ENCODE data around the gene TM4SF4. TPM values are rescaled to one million over a fixed set of nuclear protein-coding genes. Genes with fewer than 3 reads are reported as not detected.

The TM4SF4 gene
- total and polyA plus RNA-seq, 7 donors, result 0.92 to 17.1 (median 5.0) TPM; not detected in 1

DNA sequence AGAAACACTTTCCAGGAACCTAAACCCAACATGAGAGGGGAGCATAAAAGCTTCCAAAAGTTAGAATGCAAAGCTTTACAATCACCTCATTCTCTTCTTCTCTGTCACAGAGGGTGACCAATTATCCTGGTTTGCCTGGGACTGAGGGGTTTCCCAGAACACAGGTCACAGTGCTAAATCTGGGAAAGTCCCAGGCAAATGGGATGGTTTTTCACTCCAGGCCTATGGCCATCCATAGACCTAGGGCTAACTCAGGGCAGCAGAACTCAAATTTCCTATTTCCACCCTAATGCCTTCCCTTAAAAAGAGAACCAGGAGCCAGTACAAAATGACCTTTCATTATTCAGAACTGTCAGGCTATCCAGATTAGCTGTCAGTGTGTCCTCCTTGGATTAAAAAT, 77.0 kb downstream of the TM4SF4 start:
- H3K27me3 ChIP-seq, result no peaks in the 10 kb centered on the region
- H3K4me3 ChIP-seq, result no peak overlapping the region
- no peaks in the 10 kb centered on the region for H3K9me3 ChIP-seq
- H3K36me3 ChIP-seq, result no peaks in the 10 kb centered on the region
- intact Hi-C loops (cut with DNase I), result no loop called here
- peak in 1 of 4 donors; percentile 18 for TF ChIP-seq POLR2AphosphoS5 (IDR thresholded peaks at IDR 0.05)
- TF ChIP-seq, protein P1, sequence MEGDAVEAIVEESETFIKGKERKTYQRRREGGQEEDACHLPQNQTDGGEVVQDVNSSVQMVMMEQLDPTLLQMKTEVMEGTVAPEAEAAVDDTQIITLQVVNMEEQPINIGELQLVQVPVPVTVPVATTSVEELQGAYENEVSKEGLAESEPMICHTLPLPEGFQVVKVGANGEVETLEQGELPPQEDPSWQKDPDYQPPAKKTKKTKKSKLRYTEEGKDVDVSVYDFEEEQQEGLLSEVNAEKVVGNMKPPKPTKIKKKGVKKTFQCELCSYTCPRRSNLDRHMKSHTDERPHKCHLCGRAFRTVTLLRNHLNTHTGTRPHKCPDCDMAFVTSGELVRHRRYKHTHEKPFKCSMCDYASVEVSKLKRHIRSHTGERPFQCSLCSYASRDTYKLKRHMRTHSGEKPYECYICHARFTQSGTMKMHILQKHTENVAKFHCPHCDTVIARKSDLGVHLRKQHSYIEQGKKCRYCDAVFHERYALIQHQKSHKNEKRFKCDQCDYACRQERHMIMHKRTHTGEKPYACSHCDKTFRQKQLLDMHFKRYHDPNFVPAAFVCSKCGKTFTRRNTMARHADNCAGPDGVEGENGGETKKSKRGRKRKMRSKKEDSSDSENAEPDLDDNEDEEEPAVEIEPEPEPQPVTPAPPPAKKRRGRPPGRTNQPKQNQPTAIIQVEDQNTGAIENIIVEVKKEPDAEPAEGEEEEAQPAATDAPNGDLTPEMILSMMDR (IDR thresholded peaks at IDR 0.05), result no peak
- H3K27ac ChIP-seq, result peak overlapping the region in 3 of 4 donors; percentile 63 to 85 (median 78)
- DNase-seq, result no peak
- H3K4me1 ChIP-seq, result peaks cover 0 to 98% (median 88%) of the 10 kb centered on the region in 4 donors

DNA sequence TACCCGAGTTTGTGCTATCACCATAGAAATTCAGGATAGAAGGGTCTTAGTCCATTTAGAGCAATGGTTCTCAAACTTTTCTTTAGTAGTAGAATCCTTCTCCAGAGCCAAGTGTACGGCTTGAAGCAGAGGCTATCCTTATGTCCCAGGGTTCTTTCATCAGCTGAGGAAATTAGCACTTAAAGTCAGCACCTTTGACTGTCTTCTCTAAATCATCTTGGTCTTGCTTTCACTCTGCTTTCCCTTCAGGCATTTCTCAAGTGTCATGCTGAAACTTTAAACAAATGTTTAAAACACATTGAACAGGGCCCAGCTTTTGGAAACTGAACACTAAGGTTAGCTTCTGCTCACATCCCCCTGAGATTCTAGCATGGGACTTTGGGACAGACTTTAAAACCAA, 78.2 kb downstream of the TM4SF4 start:
- Histone ChIP-seq H3K27ac (peak overlapping the region; percentile 63 to 85 (median 70)), H3K4me1 (peaks cover 0 to 89% (median 78%) of the 10 kb centered on the region in 4 donors), H3K27me3 (no peaks in the 10 kb centered on the region), H3K36me3 (no peaks in the 10 kb centered on the region), H3K9me3 (no peaks in the 10 kb centered on the region), H3K4me3 (no peak overlapping the region)
- TF ChIP-seq POLR2AphosphoS5 (IDR thresholded peaks at IDR 0.05) (peak; percentile 33 to 78 (median 56)), EP300 (IDR thresholded peaks at IDR 0.05) (no peak)
- no peak for DNase-seq
- intact Hi-C loops (cut with DNase I), result no loop called here
- 78 to 84% methylated on average over 2 of the region's 2 CpGs for WGBS, 2 donors

Small RNAs within 50 kb of the gene (small RNA-seq; reads per million reads assigned to genes)
- 0 reads per million in 3 donors for gene AC108751.2
- 0 reads per million in 3 donors for gene RNU6-1098P

Other genes starting within 250 kb of the TM4SF4 start
- gene TM4SF18, start 141.1 kb upstream of the TM4SF4 start, total RNA-seq, result 10 to 100 TPM in 1 of 4 donors, 1 to 10 TPM in 3; 2.3 to 11.6 (median 5.3) TPM
- 1 to 10 TPM in 1 of 3 donors, under 1 TPM in 2; 0.46 to 1.4 (median 0.60) TPM for gene TM4SF18, start 141.1 kb upstream of the TM4SF4 start, polyA plus RNA-seq
- gene TM4SF1, start 97.0 kb upstream of the TM4SF4 start, total RNA-seq, result 10 to 100 TPM; 23.5 to 47.4 (median 33.8) TPM
- 10 to 100 TPM; 18.0 to 76.2 (median 38.4) TPM for gene TM4SF1, start 97.0 kb upstream of the TM4SF4 start, polyA plus RNA-seq
- gene WWTR1, start 183.3 kb downstream of the TM4SF4 start, total RNA-seq, result 100 to 1,000 TPM; 243 to 340 (median 317) TPM
- gene WWTR1, start 183.3 kb downstream of the TM4SF4 start, polyA plus RNA-seq, result 10 to 100 TPM in 2 of 3 donors, 1 to 10 TPM in 1; 7.9 to 19.2 (median 15.2) TPM

Data from sigmoid colon (tissue), 7 donors.